H1 (cell line): ENCODE results near the gene KLF2. TPM values are rescaled to one million over a fixed set of nuclear protein-coding genes. Genes with fewer than 3 reads are reported as not detected.

Source experiments
- CTCF ChIA-PET: fragments of 300-600 bp; sonication (Branson Sonifier 250); formaldehyde crosslinking; loops from one replicate; lab custom pipeline; 2021; ENCODE audit not compliant: partially characterized antibody; lab: Charles Lee
- POLR2A ChIA-PET: fragments of 300-600 bp; sonication (Branson Sonifier 250); formaldehyde crosslinking; loops from one replicate; lab custom pipeline; 2021; ENCODE audit warnings: inconsistent platforms; ENCODE audit not compliant: partially characterized antibody; lab: Charles Lee
- DNase-seq, 2 experiments: peaks; one replicate each; pipeline versions ENCODE4 v3.0.0 to v3.0.0-alpha.2; 2010 to 2022; ENCODE audit warnings: low spot score in 2 of 2, low read depth in 1 of 2, mixed read lengths in 1 of 2
- FAIRE-seq: peaks from 2 replicates; lab custom pipeline; 2011; peaks lifted over from hg19 to GRCh38; lab: Jason Lieb, UNC
- H2AFZ ChIP-seq: 2 replicates; pipeline ENCODE4 v1.8.1; 2012; ENCODE audit warnings: low read length, inconsistent platforms
- H2AK5ac ChIP-seq: 2 replicates; pipeline ENCODE4 v1.6.1; 2013; ENCODE audit warnings: low read depth, low read length
- H2BK120ac ChIP-seq: replicated peaks from 2 replicates; pipeline ENCODE3; 2013; ENCODE audit warnings: low read depth, low read length, inconsistent platforms
- H2BK12ac ChIP-seq: 2 replicates; pipeline ENCODE4 v1.6.1; 2013; ENCODE audit warnings: low read depth, low read length
- H2BK15ac ChIP-seq: 2 replicates; pipeline ENCODE4 v1.6.1; 2013; ENCODE audit warnings: low read length
- H2BK20ac ChIP-seq: 2 replicates; pipeline ENCODE4 v1.6.1; 2013; ENCODE audit warnings: low read length
- H2BK5ac ChIP-seq: 2 replicates; pipeline ENCODE4 v1.6.1; 2013; ENCODE audit warnings: low read depth, low read length
- H3K14ac ChIP-seq: 2 replicates; pipeline ENCODE4 v1.6.1; 2013; ENCODE audit warnings: inconsistent platforms; ENCODE audit not compliant: insufficient read length
- H3K18ac ChIP-seq: 2 replicates; pipeline ENCODE4 v1.6.1; 2013; ENCODE audit warnings: low read length; ENCODE audit errors: extremely low read depth
- H3K23ac ChIP-seq: 2 replicates; pipeline ENCODE4 v1.6.1; 2013; ENCODE audit warnings: inconsistent platforms; ENCODE audit not compliant: insufficient read length
- H3K23me2 ChIP-seq: 2 replicates; pipeline ENCODE4 v1.6.1; 2013; ENCODE audit warnings: low read depth, low read length
- H3K27ac ChIP-seq: 2 replicates; pipeline ENCODE4 v1.6.1; 2011; ENCODE audit warnings: low read depth, low read length, inconsistent platforms
- H3K27me3 ChIP-seq, 4 experiments: replicated peaks in 1 of 4; 1 replicate in 1 of 4; 2 replicates in 3 of 4; pipeline versions ENCODE4 v1.6.1 to v1.8.1; 2011 to 2013; ENCODE audit warnings: low read length in 3 of 4, mild to moderate bottlenecking in 3 of 4, inconsistent platforms in 2 of 4, mixed read lengths in 2 of 4, moderate library complexity in 1 of 4; ENCODE audit not compliant: control insufficient read depth in 3 of 4, insufficient read depth in 3 of 4; ENCODE audit errors: extremely low read depth in 1 of 4
- H3K36me3 ChIP-seq, 4 experiments: 2 replicates each; pipeline versions ENCODE4 v1.6.1 to v1.8.1; 2011 to 2013; ENCODE audit warnings: mild to moderate bottlenecking in 4 of 4, low read length in 3 of 4, moderate library complexity in 2 of 4, control low read depth in 1 of 4, inconsistent platforms in 1 of 4; ENCODE audit not compliant: insufficient read depth in 4 of 4, control insufficient read depth in 2 of 4
- H3K4ac ChIP-seq: replicated peaks from 2 replicates; pipeline ENCODE3; 2013; ENCODE audit warnings: low read length, low read depth, mixed read lengths, inconsistent platforms; ENCODE audit not compliant: insufficient read length
- H3K4me1 ChIP-seq, 4 experiments: replicated peaks in 1 of 4; 1 replicate in 1 of 4; 2 replicates in 3 of 4; pipeline versions ENCODE4 v1.6.1 to v1.8.1; 2011 to 2013; ENCODE audit warnings: low read length in 3 of 4, inconsistent platforms in 2 of 4, mixed read lengths in 1 of 4; ENCODE audit not compliant: insufficient read depth in 4 of 4, control insufficient read depth in 3 of 4
- H3K4me2 ChIP-seq, 2 experiments: 2 replicates each; pipeline versions ENCODE4 v1.6.1 to v1.8.1; 2011 to 2013; ENCODE audit warnings: low read depth in 2 of 2, low read length in 2 of 2, control low read depth in 1 of 2, inconsistent platforms in 1 of 2, mild to moderate bottlenecking in 1 of 2; ENCODE audit not compliant: insufficient read depth in 1 of 2
- H3K4me3 ChIP-seq, 4 experiments: fragments of 200-600, 300-600 bp in 1 of 4; sonication (generic), shearing (Covaris generic), sonication (Bioruptor Twin) in 1 of 4; 2 replicates each; pipeline versions ENCODE4 v1.5.1 to v1.8.1; 2011 to 2016; ENCODE audit warnings: low read length in 4 of 4, low read depth in 3 of 4, control low read depth in 2 of 4, inconsistent platforms in 2 of 4, mild to moderate bottlenecking in 2 of 4, mixed read lengths in 1 of 4, moderate library complexity in 1 of 4; ENCODE audit not compliant: insufficient read depth in 2 of 4; ENCODE audit errors: extremely low read depth in 1 of 4
- H3K56ac ChIP-seq: replicated peaks from 2 replicates; pipeline ENCODE3; 2013; ENCODE audit warnings: low read depth, mild to moderate bottlenecking, mixed read lengths, low read length, inconsistent platforms; ENCODE audit not compliant: insufficient read length
- H3K79me1 ChIP-seq: 2 replicates; pipeline ENCODE4 v1.6.1; 2013; ENCODE audit warnings: low read depth, low read length, control low read depth
- H3K79me2 ChIP-seq, 2 experiments: 2 replicates each; pipeline versions ENCODE4 v1.6.1 to v1.8.1; 2012 to 2013; ENCODE audit warnings: low read length in 2 of 2, mild to moderate bottlenecking in 2 of 2, inconsistent platforms in 1 of 2; ENCODE audit not compliant: insufficient read depth in 2 of 2, control insufficient read depth in 1 of 2
- H3K9ac ChIP-seq, 4 experiments: replicated peaks in 1 of 4; 1 replicate in 1 of 4; 2 replicates in 3 of 4; pipeline versions ENCODE4 v1.6.1 to v1.8.1; 2011 to 2013; ENCODE audit warnings: low read depth in 3 of 4, low read length in 3 of 4, control low read depth in 2 of 4, mild to moderate bottlenecking in 2 of 4, moderate library complexity in 2 of 4, inconsistent platforms in 1 of 4; ENCODE audit errors: extremely low read depth in 1 of 4
- H3K9me3 ChIP-seq, 2 experiments: 2 replicates each; pipeline versions ENCODE4 v1.6.1 to v1.8.1; 2012 to 2013; ENCODE audit warnings: mild to moderate bottlenecking in 2 of 2, moderate library complexity in 2 of 2, control low read depth in 1 of 2, inconsistent platforms in 1 of 2, low read depth in 1 of 2, low read length in 1 of 2, mixed read lengths in 1 of 2; ENCODE audit not compliant: insufficient read depth in 2 of 2
- H4K20me1 ChIP-seq, 2 experiments: replicated peaks in 1 of 2; 2 replicates each; pipeline versions ENCODE3 to v1.8.1; 2011 to 2013; ENCODE audit warnings: inconsistent platforms in 2 of 2, low read length in 2 of 2, mild to moderate bottlenecking in 1 of 2; ENCODE audit not compliant: insufficient read depth in 2 of 2, control insufficient read depth in 1 of 2
- H4K5ac ChIP-seq: 2 replicates; pipeline ENCODE4 v1.6.1; 2013; ENCODE audit warnings: low read length, low read depth, mixed read lengths, inconsistent platforms; ENCODE audit not compliant: insufficient read length
- H4K8ac ChIP-seq: 2 replicates; pipeline ENCODE4 v1.8.0; 2013; ENCODE audit warnings: mild to moderate bottlenecking, moderate library complexity, low read length, inconsistent platforms; ENCODE audit not compliant: insufficient read depth; ENCODE audit errors: extremely low read depth
- H4K91ac ChIP-seq: replicated peaks from 2 replicates; pipeline ENCODE3; 2013; ENCODE audit warnings: low read length, mixed read lengths, inconsistent platforms; ENCODE audit not compliant: insufficient read length
- BCL11A ChIP-seq, 2 experiments: IDR thresholded peaks; one replicate each; pipeline ENCODE4 v1.6.1; 2011; ENCODE audit warnings: low read depth in 2 of 2, low read length in 2 of 2, mild to moderate bottlenecking in 2 of 2
- CTCF ChIP-seq, 3 experiments: IDR thresholded peaks; 1 replicate in 2 of 3; 2 replicates in 1 of 3; pipeline versions ENCODE4 v1.5.1 to v1.6.1; 2011; ENCODE audit warnings: low read length in 3 of 3, mild to moderate bottlenecking in 3 of 3, inconsistent platforms in 2 of 3, low read depth in 1 of 3, moderate library complexity in 1 of 3; ENCODE audit not compliant: insufficient read depth in 1 of 3; ENCODE audit errors: control extremely low read depth in 1 of 3
- GABPA ChIP-seq: IDR thresholded peaks from 2 replicates; pipeline ENCODE4 v1.6.1; 2011; ENCODE audit warnings: mild to moderate bottlenecking, low read length, moderate library complexity, borderline replicate concordance; ENCODE audit not compliant: insufficient read depth
- HDAC6 ChIP-seq: IDR thresholded peaks from one replicate; pipeline ENCODE4 v1.7.1; 2012; ENCODE audit warnings: low read depth, mild to moderate bottlenecking, inconsistent platforms, low read length, moderate library complexity
- RFX5 ChIP-seq: IDR thresholded peaks from 2 replicates; pipeline ENCODE4 v1.6.1; 2011; ENCODE audit warnings: low read depth, low read length, improper control_type of control experiment, borderline replicate concordance
- SP2 ChIP-seq: IDR thresholded peaks from 2 replicates; pipeline ENCODE4 v1.6.1; 2012; ENCODE audit warnings: mild to moderate bottlenecking, low read length, inconsistent platforms
- TAF1 ChIP-seq: IDR thresholded peaks from 2 replicates; pipeline ENCODE4 v1.6.1; 2011; ENCODE audit warnings: mild to moderate bottlenecking, low read depth, low read length
- TEAD4 ChIP-seq: IDR thresholded peaks from 2 replicates; pipeline ENCODE4 v1.6.1; 2012; ENCODE audit warnings: low read depth, low read length, inconsistent platforms, mixed read lengths
- ZNF274 ChIP-seq: IDR thresholded peaks from 2 replicates; pipeline ENCODE4 v1.7.0; 2012; ENCODE audit warnings: low read length, borderline replicate concordance; ENCODE audit errors: extremely low read depth
- WGBS, 2 experiments: shearing (Covaris generic) in 1 of 2; methylation state at CpG; one replicate each; pipeline versions ENCODE4 v1.1.6 to v1.1.7; 2013 to 2015; ENCODE audit warnings: low lambda C conversion rate in 2 of 2, mixed read lengths in 2 of 2, inconsistent platforms in 1 of 2, low coverage in 1 of 2, missing lambda C conversion rate in 1 of 2; ENCODE audit not compliant: insufficient replicate concordance in 2 of 2, insufficient coverage in 1 of 2, insufficient read length in 1 of 2; ENCODE audit errors: extremely low coverage in 1 of 2, missing lambda C conversion rate in 1 of 2; 5-methylcytosine and 5-hydroxymethylcytosine counted together
- polyA plus RNA-seq, 7 experiments: library from polyadenylated mRNA; depleted of rRNA in 3 of 7; stranded (reverse) in 5 of 7; unstranded in 2 of 7; fragments of >200 nt in 5 of 7; fragments of 200-250 nt in 2 of 7; gene quantifications; 1 replicate in 5 of 7; 2 replicates in 1 of 7; 4 replicates in 1 of 7; pipeline versions ENCODE4 v1.2.1 to v1.2.3, GENCODE V29; 2011 to 2013; ENCODE audit warnings: missing spikeins in 2 of 7, mixed read lengths in 2 of 7
- total RNA-seq: library from RNA; stranded (reverse); fragmentation: NEBNext Ultra II Directional; extraction: Animal tissue kit (Norgen Biotek cat#: 25700); gene quantifications from 2 replicates; pipeline ENCODE4 v1.2.1, GENCODE V29; 2021

The KLF2 gene
- total and polyA plus RNA-seq, 2 of the 8 experiments (the other 6 are each of a cell fraction or from before 2014, with no cell fraction given) = 0.19 to 0.33 TPM

GRCh38 chr19:16327911-16328823 lies 3.5 kb downstream of the KLF2 start:
- no peak overlapping the region for H2AFZ ChIP-seq
- H3K9me3 ChIP-seq = no peaks in the 10 kb centered on the region
- H3K9ac ChIP-seq = no peak overlapping the region
- POLR2A ChIA-PET = interaction anchor here (1.0 to 2.1 kb wide), 2 partner anchors 13 to 61 kb away, joined by 3 to 6 read pairs; no protein-coding TSS in a partner anchor
- no peak overlapping the region for H3K14ac ChIP-seq
- H3K4ac ChIP-seq = no peak overlapping the region
- H4K91ac ChIP-seq = no peak overlapping the region
- peaks cover 0 to 6% (median 0%) of the 10 kb centered on the region in 4 experiments; a peak in 2 of 7 replicates for H3K4me1 ChIP-seq
- H3K18ac ChIP-seq = no peak overlapping the region
- no peak overlapping the region for H2BK12ac ChIP-seq
- peaks cover 0 to 6% of the 10 kb centered on the region in 2 experiments for H4K20me1 ChIP-seq
- no peak for FAIRE-seq
- no peak overlapping the region for H3K4me2 ChIP-seq
- H3K27ac ChIP-seq = no peak overlapping the region
- H3K56ac ChIP-seq = no peak overlapping the region
- no peak overlapping the region for H2BK20ac ChIP-seq
- H4K8ac ChIP-seq = no peak overlapping the region
- no peaks in the 10 kb centered on the region for H3K79me2 ChIP-seq
- no peak overlapping the region for H2BK5ac ChIP-seq
- no peak overlapping the region for H3K4me3 ChIP-seq
- peaks cover 19% of the 10 kb centered on the region; the same call in 1 of the 2 replicates for H3K23me2 ChIP-seq
- H3K36me3 ChIP-seq = peaks cover 0 to 4% (median 0%) of the 10 kb centered on the region in 4 experiments; a peak in 1 of 8 replicates
- H3K23ac ChIP-seq = no peak overlapping the region
- CTCF ChIA-PET = interaction anchor here (0.6 to 6.0 kb wide), 16 partner anchors 9 to 105 kb away, joined by 3 to 41 read pairs (median 4); no protein-coding TSS in a partner anchor
- no peak for DNase-seq
- 0 out of 2 replicates have a peak overlapping the region, but pooled peaks have one; percentile 53 for H2AK5ac ChIP-seq
- H3K27me3 ChIP-seq = peaks cover 32 to 62% (median 58%) of the 10 kb centered on the region in 4 experiments
- H2BK120ac ChIP-seq = no peak overlapping the region
- no peaks in the 10 kb centered on the region for H3K79me1 ChIP-seq
- WGBS, 2 experiments = 73% methylated on average over 20 of the region's 20 CpGs; no CpG with 5 or more reads in 1 of the 2 experiments
- no peak overlapping the region for H2BK15ac ChIP-seq
- H4K5ac ChIP-seq = no peak overlapping the region
- TF ChIP-seq BCL11A (IDR thresholded peaks at IDR 0.05; ENCODE audit: low read depth in 2 of 2, low read length in 2 of 2) (no peak), ZNF274 (no peak), HDAC6 (no peak), SP2 (no peak), TAF1 (no peak), GABPA (no peak), RFX5 (no peak), TEAD4 (no peak), CTCF (IDR thresholded peaks at IDR 0.05; ENCODE audit: control extremely low read depth in 1 of 3, insufficient read depth in 1 of 3, low read depth in 1 of 3, low read length in 3 of 3) (no peak)
